ENCODE results near the gene OR6C76. TPM values are rescaled to one million over a fixed set of nuclear protein-coding genes. Genes with fewer than 3 reads are reported as not detected.

The OR6C76 gene
- total and polyA plus RNA-seq, 2 of the 4 experiments (the other 2 are of a cell fraction): not detected

- H3K9ac ChIP-seq (ENCODE audit: low read depth, low read length): no peak overlapping the region
- no peak overlapping the region for H2BK15ac ChIP-seq (ENCODE audit: low read depth, low read length)
- DNase-seq (no peak), ATAC-seq (ENCODE audit: low read depth) (no peak)
- no peak overlapping the region for H2BK20ac ChIP-seq (ENCODE audit: low read depth, low read length)
- CTCF ChIA-PET: no interaction called here
- no peak overlapping the region for H4K8ac ChIP-seq (ENCODE audit: low read depth in 2 of 2, low read length in 2 of 2)
- TF ChIP-seq CEBPB (IDR thresholded peaks at IDR 0.05; ENCODE audit: low read depth, low read length) (no peak), SMC3 (IDR thresholded peaks at IDR 0.05; ENCODE audit: low read depth, low read length) (no peak), MXI1 (IDR thresholded peaks at IDR 0.05; ENCODE audit: borderline replicate concordance, low read depth, low read length) (no peak), RCOR1 (IDR thresholded peaks at IDR 0.05; ENCODE audit: insufficient replicate concordance, low read length) (no peak), CTCF (conservative IDR thresholded peaks at IDR 0.05; ENCODE audit: low read depth, low read length) (no peak), RAD21 (IDR thresholded peaks at IDR 0.05; ENCODE audit: low read length) (no peak), MAFK (IDR thresholded peaks at IDR 0.05; ENCODE audit: low read depth, low read length) (no peak), ELK1 (IDR thresholded peaks at IDR 0.05; ENCODE audit: borderline replicate concordance, low read depth, low read length) (no peak), BHLHE40 (IDR thresholded peaks at IDR 0.05; ENCODE audit: low read depth, low read length) (no peak), NFE2L2 (IDR thresholded peaks at IDR 0.05; ENCODE audit: low read depth, low read length) (no peak), FOS (IDR thresholded peaks at IDR 0.05; ENCODE audit: low read depth, low read length) (no peak), POLR2A (IDR thresholded peaks at IDR 0.05; ENCODE audit: low read depth, low read length) (no peak), USF2 (IDR thresholded peaks at IDR 0.05; ENCODE audit: low read depth, low read length) (no peak), MAZ (IDR thresholded peaks at IDR 0.05; ENCODE audit: borderline replicate concordance, low read depth, low read length) (no peak), CHD1 (IDR thresholded peaks at IDR 0.05; ENCODE audit: low read depth, low read length) (no peak), RFX5 (IDR thresholded peaks at IDR 0.05; ENCODE audit: low read depth, low read length) (no peak)
- no peak overlapping the region for H2BK5ac ChIP-seq (ENCODE audit: low read depth, low read length, poor library complexity, severe bottlenecking)
- H3K4me1 ChIP-seq (ENCODE audit: control insufficient read depth, insufficient read depth, low read length): no peaks in the 10 kb centered on the region
- no peak overlapping the region for H2AK5ac ChIP-seq (ENCODE audit: low read depth, low read length)
- H3K27me3 ChIP-seq (ENCODE audit: control insufficient read depth, insufficient read depth, low read length): no peaks in the 10 kb centered on the region
- no peak overlapping the region for H4K5ac ChIP-seq (ENCODE audit: low read depth, low read length)
- H3K27ac ChIP-seq (ENCODE audit: insufficient read depth, low read length): no peak overlapping the region
- no peaks in the 10 kb centered on the region for H3K79me1 ChIP-seq (ENCODE audit: low read depth in 1 of 2, low read length in 2 of 2)
- H3K9me1 ChIP-seq (ENCODE audit: insufficient read depth, low read length): no peaks in the 10 kb centered on the region
- no TSS peak for BruUV-seq (replicated peaks)
- in situ Hi-C loops (cut with MboI; ENCODE audit: low sequenced_read_pairs): no loop called here
- intact Hi-C loops (cut with micrococcal nuclease): no loop called here
- no peak overlapping the region for H3K18ac ChIP-seq (ENCODE audit: low read depth, low read length)
- WGBS, 2 experiments (ENCODE audit: extremely low coverage in 2 of 2, insufficient read length in 1 of 2): no CpG with 5 or more reads among the region's 1 CpG
- no peak overlapping the region for H3K56ac ChIP-seq (ENCODE audit: extremely low read depth, insufficient read depth, low read length)
- dilution Hi-C loops (cut with HindIII; ENCODE audit: low sequenced_read_pairs, unreplicated experiment): no loop called here
- no peak overlapping the region for H3K4ac ChIP-seq (ENCODE audit: low read depth, low read length)
- H4K91ac ChIP-seq (ENCODE audit: insufficient read depth, low read depth, low read length): no peak overlapping the region
- H2AFZ ChIP-seq (replicated peaks; ENCODE audit: low read length, poor library complexity): no peak overlapping the region
- no peak overlapping the region for H3K14ac ChIP-seq (replicated peaks; ENCODE audit: low read depth, low read length)
- no peak overlapping the region for H2AK9ac ChIP-seq (replicated peaks; ENCODE audit: low read depth, low read length, poor library complexity)
- H3K36me3 ChIP-seq (ENCODE audit: control insufficient read depth, insufficient read depth, low read length): no peaks in the 10 kb centered on the region
- no peak overlapping the region for H3K4me3 ChIP-seq (ENCODE audit: insufficient read depth, low read depth, low read length)
- H3K4me2 ChIP-seq (ENCODE audit: low read depth, low read length): no peak overlapping the region
- H4K20me1 ChIP-seq (ENCODE audit: insufficient read depth, low read length): no peaks in the 10 kb centered on the region
- POLR2A ChIA-PET (ENCODE audit: unreplicated experiment): no interaction called here
- no peak overlapping the region for H3K23ac ChIP-seq (ENCODE audit: low read depth, low read length)
- no peaks in the 10 kb centered on the region for H3K9me3 ChIP-seq (ENCODE audit: control insufficient read depth, insufficient read depth, low read length)
- no peak overlapping the region for H2BK120ac ChIP-seq (ENCODE audit: low read depth, low read length)
Measured at GRCh38 chr12:55396326-55396725, 29.7 kb upstream of the OR6C76 start.
